GM23338 (cell line): ENCODE results near the gene MRPL48.

Experiments
- CREB1 ChIP-seq: fragments of 250-450 bp; sonication (Bioruptor Pico); IDR thresholded peaks from 2 replicates; pipeline ENCODE4 v1.5.0; 2020; ENCODE audit warnings: low read depth, mild to moderate bottlenecking, moderate library complexity
- ETS1 ChIP-seq: IDR thresholded peaks from 2 replicates; pipeline ENCODE4 v1.6.1; 2016; ENCODE audit warnings: antibody characterized with exemption
- EZH2 ChIP-seq: fragments of 200-600 bp; sonication (generic); IDR thresholded peaks from one replicate; pipeline ENCODE4 v1.8.0; 2017; ENCODE audit warnings: antibody characterized with exemption, mild to moderate bottlenecking, low read depth; ENCODE audit not compliant: unreplicated experiment
- EZH2phosphoT487 ChIP-seq: fragments of 200-600 bp; sonication (generic); IDR thresholded peaks from one replicate; pipeline ENCODE4 v1.8.1; 2018; ENCODE audit warnings: antibody characterized with exemption; ENCODE audit not compliant: unreplicated experiment
- JUNB ChIP-seq: IDR thresholded peaks from one replicate; pipeline ENCODE4 v1.6.1; 2016; ENCODE audit warnings: antibody characterized with exemption; ENCODE audit not compliant: unreplicated experiment
- POLR2AphosphoS5 ChIP-seq: IDR thresholded peaks from 2 replicates; pipeline ENCODE4 v1.6.1; 2016; ENCODE audit warnings: antibody characterized with exemption, low read depth
- REST ChIP-seq: IDR thresholded peaks from one replicate; pipeline ENCODE4 v1.6.1; 2018; ENCODE audit warnings: antibody characterized with exemption; ENCODE audit not compliant: unreplicated experiment
- ZNF114 ChIP-seq: fragments of 250-450 bp; sonication (Bioruptor Pico); IDR thresholded peaks from 2 replicates; pipeline ENCODE4 v1.5.0; 2020; ENCODE audit warnings: mild to moderate bottlenecking, moderate library complexity
- ZNF331 ChIP-seq: fragments of 250-450 bp; sonication (Bioruptor Pico); IDR thresholded peaks from 2 replicates; pipeline ENCODE4 v1.5.0; 2020; ENCODE audit warnings: low read depth, mild to moderate bottlenecking, moderate library complexity
- TF ChIP-seq, protein P1 (sequence below), 2 experiments: fragments of 200-600 bp in 1 of 2; sonication (generic) in 1 of 2; conservative IDR thresholded peaks; 2 replicates each; pipeline versions ENCODE4 v1.5.1 to v1.6.1; 2016 to 2017; ENCODE audit warnings: antibody characterized with exemption in 2 of 2, low read depth in 2 of 2, mild to moderate bottlenecking in 2 of 2, moderate library complexity in 1 of 2

- TF ChIP-seq, protein P1, sequence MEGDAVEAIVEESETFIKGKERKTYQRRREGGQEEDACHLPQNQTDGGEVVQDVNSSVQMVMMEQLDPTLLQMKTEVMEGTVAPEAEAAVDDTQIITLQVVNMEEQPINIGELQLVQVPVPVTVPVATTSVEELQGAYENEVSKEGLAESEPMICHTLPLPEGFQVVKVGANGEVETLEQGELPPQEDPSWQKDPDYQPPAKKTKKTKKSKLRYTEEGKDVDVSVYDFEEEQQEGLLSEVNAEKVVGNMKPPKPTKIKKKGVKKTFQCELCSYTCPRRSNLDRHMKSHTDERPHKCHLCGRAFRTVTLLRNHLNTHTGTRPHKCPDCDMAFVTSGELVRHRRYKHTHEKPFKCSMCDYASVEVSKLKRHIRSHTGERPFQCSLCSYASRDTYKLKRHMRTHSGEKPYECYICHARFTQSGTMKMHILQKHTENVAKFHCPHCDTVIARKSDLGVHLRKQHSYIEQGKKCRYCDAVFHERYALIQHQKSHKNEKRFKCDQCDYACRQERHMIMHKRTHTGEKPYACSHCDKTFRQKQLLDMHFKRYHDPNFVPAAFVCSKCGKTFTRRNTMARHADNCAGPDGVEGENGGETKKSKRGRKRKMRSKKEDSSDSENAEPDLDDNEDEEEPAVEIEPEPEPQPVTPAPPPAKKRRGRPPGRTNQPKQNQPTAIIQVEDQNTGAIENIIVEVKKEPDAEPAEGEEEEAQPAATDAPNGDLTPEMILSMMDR (conservative IDR thresholded peaks at IDR 0.05; ENCODE audit: low read depth in 2 of 2), result no peak
- TF ChIP-seq EZH2phosphoT487, result no peak
- TF ChIP-seq REST, result no peak
- TF ChIP-seq POLR2AphosphoS5, result no peak
- TF ChIP-seq EZH2, result no peak
- no peak for TF ChIP-seq ZNF331 (CRISPR knock-in tag)
- no peak for TF ChIP-seq JUNB
- TF ChIP-seq CREB1 (CRISPR knock-in tag), result no peak
- TF ChIP-seq ETS1, result no peak
- TF ChIP-seq ZNF114 (CRISPR knock-in tag), result no peak
Measured at GRCh38 chr11:73889536-73889935, 101.9 kb downstream of the MRPL48 start.
